Duodenal mucosa (tissue), 2 donors: Measurements from ENCODE around the gene ACVR2B.
"Not testable (repeated sequence)": the region's sequence is repeated elsewhere in the genome, so short reads cannot be mapped to it uniquely, and the experiment has no call there.

Source experiments
- H3K27ac ChIP-seq: one replicate; pipeline ENCODE4 v1.7.0; 2013; ENCODE audit warnings: low read depth, low read length
- H3K27me3 ChIP-seq, 2 donors: one replicate each; pipeline ENCODE4 v1.7.0; 2013; ENCODE audit warnings: low read length in 2 of 2, control low read depth in 1 of 2; ENCODE audit not compliant: insufficient read depth in 2 of 2, control insufficient read depth in 1 of 2
- H3K36me3 ChIP-seq, 2 donors: one replicate each; pipeline ENCODE4 v1.7.0; 2013; ENCODE audit warnings: low read length in 2 of 2, control low read depth in 1 of 2; ENCODE audit not compliant: insufficient read depth in 2 of 2, control insufficient read depth in 1 of 2
- H3K4me1 ChIP-seq, 2 donors: one replicate each; pipeline ENCODE4 v1.7.0; 2013; ENCODE audit warnings: low read length in 2 of 2, control low read depth in 1 of 2; ENCODE audit not compliant: insufficient read depth in 2 of 2, control insufficient read depth in 1 of 2
- H3K4me3 ChIP-seq, 2 donors: one replicate each; pipeline ENCODE4 v1.7.0; 2013; ENCODE audit warnings: low read length in 2 of 2, low read depth in 1 of 2
- H3K9ac ChIP-seq, 2 donors: one replicate each; pipeline ENCODE4 v1.7.0; 2013; ENCODE audit warnings: low read length in 2 of 2, low read depth in 1 of 2
- H3K9me3 ChIP-seq, 2 donors: one replicate each; pipeline ENCODE4 v1.7.0; 2013; ENCODE audit warnings: low read length in 2 of 2, control low read depth in 1 of 2; ENCODE audit not compliant: control insufficient read depth in 1 of 2

ACVR2B gene

GRCh38 chr3:38453075-38453912 is at the start of gene ACVR2B:
ACVR2B (plus strand) TSS chr3:38453890; CDS start chr3:38454323, 433 bp downstream.
- no peaks in the 10 kb centered on the region for H3K9me3 ChIP-seq
- peak within 1 kb of the TSS; percentile 73 for H3K27ac ChIP-seq
- H3K4me1 ChIP-seq = peaks cover 18 to 34% of the 10 kb centered on the region in 2 donors
- H3K9ac ChIP-seq = peak within 1 kb of the TSS; percentile 67 to 89
- peak within 1 kb of the TSS; percentile 86 to 88 for H3K4me3 ChIP-seq
- no peaks in the 10 kb centered on the region for H3K36me3 ChIP-seq
- H3K27me3 ChIP-seq = no peaks in the 10 kb centered on the region

GRCh38 chr3:38404286-38404685 is 49.4 kb upstream of the ACVR2B start:
- no peak overlapping the region for H3K4me3 ChIP-seq
- no peaks in the 10 kb centered on the region for H3K9me3 ChIP-seq
- H3K9ac ChIP-seq = no peak overlapping the region
- H3K4me1 ChIP-seq = no peaks in the 10 kb centered on the region
- no peak overlapping the region for H3K27ac ChIP-seq
- H3K27me3 ChIP-seq = no peaks in the 10 kb centered on the region
- H3K36me3 ChIP-seq = peaks cover 18 to 48% of the 10 kb centered on the region in 2 donors

GRCh38 chr3:38411591-38411990 is 42.1 kb upstream of the ACVR2B start:
- no peak overlapping the region for H3K9ac ChIP-seq
- no peaks in the 10 kb centered on the region for H3K4me1 ChIP-seq
- H3K4me3 ChIP-seq = no peak overlapping the region
- no peak overlapping the region for H3K27ac ChIP-seq
- H3K27me3 ChIP-seq = no peaks in the 10 kb centered on the region
- H3K9me3 ChIP-seq = no peaks in the 10 kb centered on the region
- no peaks in the 10 kb centered on the region for H3K36me3 ChIP-seq

- H3K4me3 ChIP-seq, H3K4me1 ChIP-seq, H3K27me3 ChIP-seq, H3K9ac ChIP-seq, H3K9me3 ChIP-seq, H3K27ac ChIP-seq, H3K36me3 ChIP-seq: not testable (repeated sequence)
These were observed 32.9 kb upstream of the ACVR2B start for GRCh38 chr3:38420758-38421157.

- H3K27me3 ChIP-seq = no peaks in the 10 kb centered on the region
- no peaks in the 10 kb centered on the region for H3K36me3 ChIP-seq
- H3K9me3 ChIP-seq = no peaks in the 10 kb centered on the region
- no peak overlapping the region for H3K27ac ChIP-seq
- no peak overlapping the region for H3K4me3 ChIP-seq
- no peaks in the 10 kb centered on the region for H3K4me1 ChIP-seq
- no peak overlapping the region for H3K9ac ChIP-seq
These were observed 31.9 kb upstream of the ACVR2B start for GRCh38 chr3:38421679-38422336.

- H3K9me3 ChIP-seq, H3K36me3 ChIP-seq, H3K27me3 ChIP-seq, H3K4me1 ChIP-seq, H3K27ac ChIP-seq, H3K4me3 ChIP-seq, H3K9ac ChIP-seq: not testable (repeated sequence)
These were observed 26.8 kb upstream of the ACVR2B start for GRCh38 chr3:38426798-38427426.

GRCh38 chr3:38432871-38433658 is 20.6 kb upstream of the ACVR2B start:
- H3K4me1 ChIP-seq, H3K27me3 ChIP-seq, H3K9ac ChIP-seq, H3K36me3 ChIP-seq, H3K27ac ChIP-seq: not testable (repeated sequence)
- Histone ChIP-seq H3K9me3 (peaks cover 19 to 37% of the 10 kb centered on the region in 2 donors), H3K4me3 (peak overlapping the region in 1 of 2 donors; percentile 16)

- peaks cover 25 to 38% of the 10 kb centered on the region in 2 donors for H3K9me3 ChIP-seq
- not testable (repeated sequence) for H3K27ac ChIP-seq, H3K9ac ChIP-seq, H3K36me3 ChIP-seq, H3K4me1 ChIP-seq, H3K27me3 ChIP-seq, H3K4me3 ChIP-seq
These were observed 20.0 kb upstream of the ACVR2B start for GRCh38 chr3:38433661-38434060.

- not testable (repeated sequence) for H3K4me3 ChIP-seq, H3K9ac ChIP-seq, H3K27me3 ChIP-seq, H3K27ac ChIP-seq, H3K4me1 ChIP-seq, H3K36me3 ChIP-seq
- H3K9me3 ChIP-seq = peaks cover 15 to 27% of the 10 kb centered on the region in 2 donors
These were observed 15.1 kb upstream of the ACVR2B start for GRCh38 chr3:38438436-38439069.
